ENCODE results near the gene KCND2. TPM values are rescaled to one million over a fixed set of nuclear protein-coding genes. Genes with fewer than 3 reads are reported as not detected.

The KCND2 gene
- total RNA-seq, 2 experiments from 2014 or later: not detected

- H3K27me3 Mint-ChIP-seq: no peaks in the 10 kb centered on the region
- ChIA-PET CTCF (no interaction called here), POLR2A (no interaction called here)
- DNase-seq: no peak
- H3K36me3 Mint-ChIP-seq (ENCODE audit: low read depth): no peaks in the 10 kb centered on the region
- H3K9me3 Mint-ChIP-seq: no peaks in the 10 kb centered on the region
- no peaks in the 10 kb centered on the region for H3K4me1 Mint-ChIP-seq
- H3K4me3 Mint-ChIP-seq: no peak overlapping the region
- H3K27ac Mint-ChIP-seq: no peak overlapping the region
These were observed 131.1 kb downstream of the KCND2 start for GRCh38 chr7:120404042-120404441.

GRCh38 chr7:120405652-120406051 is 132.7 kb downstream of the KCND2 start:
- DNase-seq: no peak
- H3K27ac Mint-ChIP-seq: no peak overlapping the region
- CTCF ChIA-PET: no interaction called here
- H3K27me3 Mint-ChIP-seq: no peaks in the 10 kb centered on the region
- no peak overlapping the region for H3K4me3 Mint-ChIP-seq
- POLR2A ChIA-PET: no interaction called here
- no peaks in the 10 kb centered on the region for H3K36me3 Mint-ChIP-seq (ENCODE audit: low read depth)
- H3K4me1 Mint-ChIP-seq: no peaks in the 10 kb centered on the region
- H3K9me3 Mint-ChIP-seq: no peaks in the 10 kb centered on the region

- no peak overlapping the region for H3K4me3 Mint-ChIP-seq
- CTCF ChIA-PET: no interaction called here
- POLR2A ChIA-PET: no interaction called here
- DNase-seq: no peak
- H3K27ac Mint-ChIP-seq: no peak overlapping the region
- H3K9me3 Mint-ChIP-seq: no peaks in the 10 kb centered on the region
- no peaks in the 10 kb centered on the region for H3K4me1 Mint-ChIP-seq
- no peaks in the 10 kb centered on the region for H3K36me3 Mint-ChIP-seq (ENCODE audit: low read depth)
- no peaks in the 10 kb centered on the region for H3K27me3 Mint-ChIP-seq
These were observed 134.0 kb downstream of the KCND2 start for GRCh38 chr7:120407010-120407409.

- no peaks in the 10 kb centered on the region for H3K4me1 Mint-ChIP-seq
- POLR2A ChIA-PET: no interaction called here
- H3K36me3 Mint-ChIP-seq (ENCODE audit: low read depth): no peaks in the 10 kb centered on the region
- no peak for DNase-seq
- H3K27ac Mint-ChIP-seq: no peak overlapping the region
- H3K4me3 Mint-ChIP-seq: no peak overlapping the region
- H3K27me3 Mint-ChIP-seq: no peaks in the 10 kb centered on the region
- no peaks in the 10 kb centered on the region for H3K9me3 Mint-ChIP-seq
- CTCF ChIA-PET: no interaction called here
These were observed 139.4 kb downstream of the KCND2 start for GRCh38 chr7:120412139-120413050.

GRCh38 chr7:120413164-120413563 is 140.2 kb downstream of the KCND2 start:
- DNase-seq: no peak
- Mint-ChIP-seq H3K27me3 (no peaks in the 10 kb centered on the region), H3K9me3 (no peaks in the 10 kb centered on the region), H3K4me1 (no peaks in the 10 kb centered on the region), H3K36me3 (ENCODE audit: low read depth) (no peaks in the 10 kb centered on the region), H3K27ac (no peak overlapping the region), H3K4me3 (no peak overlapping the region)
- CTCF ChIA-PET: no interaction called here
- POLR2A ChIA-PET: no interaction called here

- no peaks in the 10 kb centered on the region for H3K27me3 Mint-ChIP-seq
- H3K4me3 Mint-ChIP-seq: no peak overlapping the region
- DNase-seq: no peak
- H3K4me1 Mint-ChIP-seq: no peaks in the 10 kb centered on the region
- ChIA-PET CTCF (no interaction called here), POLR2A (no interaction called here)
- H3K36me3 Mint-ChIP-seq (ENCODE audit: low read depth): no peaks in the 10 kb centered on the region
- peaks cover 2% of the 10 kb centered on the region for H3K9me3 Mint-ChIP-seq
- H3K27ac Mint-ChIP-seq: no peak overlapping the region
These were observed 144.4 kb downstream of the KCND2 start for GRCh38 chr7:120417244-120417979.

GRCh38 chr7:120421151-120421651 is 148.2 kb downstream of the KCND2 start:
- Mint-ChIP-seq H3K27me3 (no peaks in the 10 kb centered on the region), H3K4me3 (no peak overlapping the region), H3K27ac (no peak overlapping the region), H3K9me3 (peaks cover 2% of the 10 kb centered on the region), H3K4me1 (no peaks in the 10 kb centered on the region), H3K36me3 (ENCODE audit: low read depth) (no peaks in the 10 kb centered on the region)
- ChIA-PET POLR2A (no interaction called here), CTCF (no interaction called here)
- no peak for DNase-seq

GRCh38 chr7:120431016-120431415 is 158.0 kb downstream of the KCND2 start:
- Mint-ChIP-seq H3K4me1 (no peaks in the 10 kb centered on the region), H3K27ac (no peak overlapping the region)
- CTCF ChIA-PET: no interaction called here

GRCh38 chr7:120436487-120437060 is 163.6 kb downstream of the KCND2 start:
- ChIA-PET CTCF (no interaction called here), POLR2A (no interaction called here)
- Mint-ChIP-seq H3K4me3 (no peak overlapping the region), H3K9me3 (no peaks in the 10 kb centered on the region), H3K27me3 (no peaks in the 10 kb centered on the region), H3K27ac (no peak overlapping the region), H3K4me1 (no peaks in the 10 kb centered on the region), H3K36me3 (ENCODE audit: low read depth) (no peaks in the 10 kb centered on the region)
- DNase-seq: no peak

More at GRCh38 chr7:120431016-120431415, 158.0 kb downstream of the KCND2 start:
- POLR2A ChIA-PET: no interaction called here
- no peak for DNase-seq
- Mint-ChIP-seq H3K27me3 (no peaks in the 10 kb centered on the region), H3K9me3 (peaks cover 2% of the 10 kb centered on the region), H3K36me3 (ENCODE audit: low read depth) (no peaks in the 10 kb centered on the region), H3K4me3 (no peak overlapping the region)

GRCh38 chr7:120441850-120442249 is 168.9 kb downstream of the KCND2 start:
- Mint-ChIP-seq H3K4me1 (no peaks in the 10 kb centered on the region), H3K27ac (no peak overlapping the region), H3K27me3 (no peaks in the 10 kb centered on the region), H3K36me3 (ENCODE audit: low read depth) (no peaks in the 10 kb centered on the region), H3K4me3 (no peak overlapping the region), H3K9me3 (peaks cover 5% of the 10 kb centered on the region)
- ChIA-PET CTCF (no interaction called here), POLR2A (no interaction called here)
- no peak for DNase-seq

GRCh38 chr7:120442838-120443237 is 169.9 kb downstream of the KCND2 start:
- POLR2A ChIA-PET: no interaction called here
- CTCF ChIA-PET: no interaction called here
- no peaks in the 10 kb centered on the region for H3K27me3 Mint-ChIP-seq
- no peaks in the 10 kb centered on the region for H3K4me1 Mint-ChIP-seq
- H3K4me3 Mint-ChIP-seq: no peak overlapping the region
- no peak overlapping the region for H3K27ac Mint-ChIP-seq
- DNase-seq: no peak
- no peaks in the 10 kb centered on the region for H3K36me3 Mint-ChIP-seq (ENCODE audit: low read depth)
- H3K9me3 Mint-ChIP-seq: peaks cover 5% of the 10 kb centered on the region

- no peak overlapping the region for H3K27ac Mint-ChIP-seq
- no peaks in the 10 kb centered on the region for H3K36me3 Mint-ChIP-seq (ENCODE audit: low read depth)
- DNase-seq: no peak
- ChIA-PET CTCF (no interaction called here), POLR2A (no interaction called here)
- no peaks in the 10 kb centered on the region for H3K27me3 Mint-ChIP-seq
- peaks cover 5% of the 10 kb centered on the region for H3K9me3 Mint-ChIP-seq
- H3K4me3 Mint-ChIP-seq: no peak overlapping the region
- no peaks in the 10 kb centered on the region for H3K4me1 Mint-ChIP-seq
These were observed 171.7 kb downstream of the KCND2 start for GRCh38 chr7:120444650-120445049.

GRCh38 chr7:120445276-120445675 is 172.3 kb downstream of the KCND2 start:
- Mint-ChIP-seq H3K27me3 (no peaks in the 10 kb centered on the region), H3K9me3 (peaks cover 5% of the 10 kb centered on the region), H3K4me1 (no peaks in the 10 kb centered on the region), H3K27ac (no peak overlapping the region), H3K4me3 (no peak overlapping the region), H3K36me3 (ENCODE audit: low read depth) (no peaks in the 10 kb centered on the region)
- ChIA-PET CTCF (no interaction called here), POLR2A (no interaction called here)
- DNase-seq: no peak
